MM.1S (cell line): ENCODE measurements around the gene UBAC2.

Source experiments
- EZH2phosphoT487 ChIP-seq: fragments of 300-600 bp; sonication (generic); IDR thresholded peaks from 2 replicates; pipeline ENCODE4 v1.6.1; 2018; ENCODE audit warnings: antibody characterized with exemption, low read length
- TF ChIP-seq, protein P1 (sequence below): fragments of 300-600 bp; sonication (generic); IDR thresholded peaks from 2 replicates; pipeline ENCODE4 v1.5.1; 2016; ENCODE audit warnings: antibody characterized with exemption, low read length, mixed read lengths

DNA sequence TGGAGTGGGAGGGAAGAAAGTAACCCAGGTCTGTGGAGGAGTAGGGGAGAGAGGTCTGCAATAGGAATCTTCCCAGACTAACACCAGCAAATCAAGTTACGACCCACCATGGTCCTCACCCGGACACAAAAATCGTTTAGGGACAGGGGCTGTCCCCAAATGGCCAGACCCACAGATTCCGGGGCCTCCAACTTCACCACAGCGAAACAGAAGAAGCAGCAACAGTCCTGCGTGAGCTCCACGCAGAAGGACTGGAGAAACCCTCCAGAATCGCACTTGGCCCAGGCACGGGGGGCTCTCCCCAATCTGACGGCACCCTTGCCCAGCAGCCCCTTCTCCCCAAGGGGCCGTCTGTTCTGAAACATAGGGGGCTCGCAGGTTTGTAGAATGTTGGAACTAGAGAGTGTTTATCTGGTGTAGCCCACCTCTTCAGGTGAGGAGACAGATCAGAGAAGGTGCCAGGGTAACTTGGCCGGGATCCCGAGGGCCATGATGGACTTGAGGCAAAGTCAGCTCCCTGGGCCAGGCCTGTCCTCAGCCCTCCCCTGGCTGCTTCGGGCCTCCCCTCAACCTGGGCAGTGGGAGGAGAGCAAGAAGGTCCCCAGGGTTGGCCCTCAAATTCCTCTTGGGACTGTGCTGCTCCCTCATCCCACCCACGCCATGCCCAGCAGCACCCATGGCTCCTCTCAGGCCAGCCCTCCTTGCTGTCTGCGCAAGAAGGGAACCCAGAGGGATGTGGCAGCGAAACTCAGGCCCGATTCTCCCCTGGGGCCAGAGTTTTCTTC is 189.1 kb downstream of the UBAC2 start:
- TF ChIP-seq EZH2phosphoT487 = no peak
- TF ChIP-seq, protein P1, sequence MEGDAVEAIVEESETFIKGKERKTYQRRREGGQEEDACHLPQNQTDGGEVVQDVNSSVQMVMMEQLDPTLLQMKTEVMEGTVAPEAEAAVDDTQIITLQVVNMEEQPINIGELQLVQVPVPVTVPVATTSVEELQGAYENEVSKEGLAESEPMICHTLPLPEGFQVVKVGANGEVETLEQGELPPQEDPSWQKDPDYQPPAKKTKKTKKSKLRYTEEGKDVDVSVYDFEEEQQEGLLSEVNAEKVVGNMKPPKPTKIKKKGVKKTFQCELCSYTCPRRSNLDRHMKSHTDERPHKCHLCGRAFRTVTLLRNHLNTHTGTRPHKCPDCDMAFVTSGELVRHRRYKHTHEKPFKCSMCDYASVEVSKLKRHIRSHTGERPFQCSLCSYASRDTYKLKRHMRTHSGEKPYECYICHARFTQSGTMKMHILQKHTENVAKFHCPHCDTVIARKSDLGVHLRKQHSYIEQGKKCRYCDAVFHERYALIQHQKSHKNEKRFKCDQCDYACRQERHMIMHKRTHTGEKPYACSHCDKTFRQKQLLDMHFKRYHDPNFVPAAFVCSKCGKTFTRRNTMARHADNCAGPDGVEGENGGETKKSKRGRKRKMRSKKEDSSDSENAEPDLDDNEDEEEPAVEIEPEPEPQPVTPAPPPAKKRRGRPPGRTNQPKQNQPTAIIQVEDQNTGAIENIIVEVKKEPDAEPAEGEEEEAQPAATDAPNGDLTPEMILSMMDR = no peak
